Measurements from ENCODE around the gene LDB3.

LDB3 gene

GRCh38 chr10:86665218-86665607 is 3.1 kb upstream of the LDB3 start:
- no peak for DNase-seq

DNA sequence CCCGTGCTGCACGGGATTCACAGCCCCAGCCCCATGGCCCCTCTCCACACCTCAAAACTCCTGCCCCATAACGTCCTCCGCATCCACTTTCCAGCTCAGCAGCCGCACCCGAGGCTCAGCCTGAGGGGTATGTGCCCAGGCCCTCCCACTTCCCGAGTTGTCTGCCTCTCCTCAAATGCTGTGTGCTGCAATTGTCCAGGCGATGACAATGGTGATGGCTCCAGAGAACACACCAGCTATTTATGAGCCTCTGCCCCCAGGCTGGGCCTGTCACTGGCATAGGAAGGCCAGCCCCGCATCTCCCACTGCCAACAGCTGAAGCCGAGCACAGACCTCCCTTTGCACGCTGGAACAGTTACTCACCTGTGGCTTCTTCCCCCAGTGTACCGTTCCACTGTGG is 2.4 kb upstream of the LDB3 start:
- no peak for DNase-seq

- DNase-seq, result no peak
These were observed 1.8 kb upstream of the LDB3 start for GRCh38 chr10:86666538-86666937.

DNA sequence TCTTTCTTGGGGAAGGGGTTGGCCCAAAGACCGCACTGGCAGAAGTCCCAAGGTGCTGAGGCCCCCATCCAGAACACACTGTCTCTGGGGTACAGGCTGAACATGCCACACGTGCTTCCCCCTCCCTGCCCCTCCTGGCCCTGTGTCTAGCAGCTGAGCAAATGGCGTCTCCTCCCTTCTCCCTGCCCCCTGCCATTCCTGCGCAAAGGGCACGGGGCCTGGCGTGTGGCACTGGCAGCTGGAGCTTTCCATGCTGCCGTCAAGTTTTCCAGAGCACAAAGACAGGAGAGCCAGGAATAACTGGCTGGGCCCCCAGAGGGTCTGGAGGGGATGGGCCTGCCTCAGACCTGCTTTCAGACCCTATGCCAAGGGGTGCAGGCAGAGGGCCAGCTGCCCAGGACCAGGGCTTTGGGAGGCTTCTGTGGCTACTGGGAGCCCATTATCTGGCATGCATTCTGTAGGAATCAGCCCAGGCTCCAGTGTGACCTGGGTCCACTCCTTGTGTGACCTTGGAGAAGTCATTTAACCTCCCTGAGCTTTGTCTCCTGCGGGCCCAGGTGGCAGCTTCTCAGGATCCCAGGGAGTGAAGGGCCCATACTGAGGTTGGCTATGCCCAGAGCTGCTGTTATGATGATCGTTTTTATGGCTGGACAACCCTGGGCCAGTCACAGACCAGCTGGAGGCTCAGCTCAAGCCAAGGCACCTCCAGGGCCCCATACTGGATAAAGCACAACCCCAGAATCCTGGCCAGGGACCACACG is 710 bp upstream of the LDB3 start:
- DNase-seq, result no peak

DNA sequence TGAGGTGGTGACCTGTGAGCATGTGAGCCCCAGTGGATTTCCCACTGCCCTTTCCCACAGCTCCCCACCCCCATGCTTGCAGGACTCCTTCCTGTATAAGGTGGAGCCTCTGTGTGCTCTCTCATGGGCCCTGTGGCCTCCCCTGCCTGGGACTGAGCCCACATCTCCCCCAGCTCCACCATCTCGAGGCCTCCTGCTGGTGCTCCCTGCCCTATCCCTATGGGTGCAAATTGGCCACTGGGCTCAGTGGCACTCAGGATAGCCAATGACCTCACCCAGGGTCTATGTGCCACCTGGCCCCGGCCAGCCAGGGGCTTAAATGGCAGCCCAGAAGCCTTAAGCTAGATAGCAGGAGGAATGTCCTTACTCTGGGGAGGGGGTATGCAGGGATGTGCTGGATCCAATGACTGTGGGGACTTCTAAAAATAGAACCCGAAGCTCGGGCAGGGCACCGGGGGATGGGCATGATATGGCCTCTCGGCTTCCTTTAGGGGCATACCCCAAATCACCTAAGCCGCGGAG is 2.0 kb downstream of the LDB3 start:
- DNase-seq, result no peak

DNA sequence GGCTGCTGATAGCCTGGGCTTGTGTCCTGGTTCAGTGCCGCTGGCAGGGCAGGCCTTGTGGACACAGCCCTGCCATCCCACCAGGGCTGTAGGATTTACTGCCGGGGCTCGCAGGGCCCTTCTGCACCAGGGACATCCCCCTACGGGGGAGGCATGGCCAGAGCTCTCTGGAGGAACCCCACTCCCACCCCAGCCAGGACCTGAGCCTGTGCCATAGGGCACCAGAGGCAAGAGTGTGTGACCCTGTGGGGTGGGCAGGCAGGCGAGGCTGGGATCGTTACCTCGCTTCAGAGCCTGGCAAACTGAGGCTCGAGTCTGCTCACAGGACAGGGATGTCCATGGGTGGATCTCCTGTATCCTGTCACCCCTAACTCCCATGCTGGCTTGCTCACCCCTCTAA is 2.6 kb downstream of the LDB3 start:
- DNase-seq, result no peak

GRCh38 chr10:86671419-86671818 is 3.1 kb downstream of the LDB3 start:
- DNase-seq, result no peak

DNA sequence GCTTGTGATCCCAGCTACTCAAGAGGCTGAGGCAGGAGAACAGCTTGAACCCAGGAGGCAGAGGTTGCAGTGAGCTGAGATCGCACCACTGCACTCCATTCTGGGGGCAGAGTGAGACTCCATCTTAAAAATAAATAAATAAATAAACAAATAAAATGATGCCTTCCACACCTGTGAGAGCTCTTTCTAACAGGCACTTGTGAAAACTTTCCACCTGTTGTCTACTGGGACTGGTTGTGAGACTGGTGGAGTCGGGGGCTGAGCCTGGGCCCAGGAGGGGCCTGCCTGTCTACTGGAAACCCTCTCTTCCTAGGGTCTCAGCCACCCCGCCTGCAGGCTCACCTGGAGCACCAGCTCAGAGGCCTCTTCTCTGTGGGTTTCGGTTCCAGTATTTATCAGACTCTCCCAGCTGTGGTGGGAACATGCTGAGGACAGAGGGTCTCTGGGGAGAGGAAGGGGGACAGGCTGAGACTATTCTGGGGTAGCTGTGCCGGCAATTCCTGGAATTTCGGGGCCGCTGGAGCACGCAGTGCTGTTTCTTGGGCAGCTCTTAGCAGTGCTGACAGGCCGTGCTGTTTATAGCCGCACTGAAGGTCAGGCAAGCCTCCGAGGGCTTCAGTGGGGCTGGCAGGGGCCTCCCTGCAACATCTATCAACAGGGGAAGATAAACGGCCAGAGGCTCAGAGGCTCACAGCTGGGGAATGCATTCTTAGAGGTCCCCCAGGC is 3.8 kb downstream of the LDB3 start:
- DNase-seq, result no peak

GRCh38 chr10:86673216-86673826 is 5.0 kb downstream of the LDB3 start:
- no peak for DNase-seq

- no peak for DNase-seq
These were observed 5.7 kb downstream of the LDB3 start for GRCh38 chr10:86673827-86674581.

DNA sequence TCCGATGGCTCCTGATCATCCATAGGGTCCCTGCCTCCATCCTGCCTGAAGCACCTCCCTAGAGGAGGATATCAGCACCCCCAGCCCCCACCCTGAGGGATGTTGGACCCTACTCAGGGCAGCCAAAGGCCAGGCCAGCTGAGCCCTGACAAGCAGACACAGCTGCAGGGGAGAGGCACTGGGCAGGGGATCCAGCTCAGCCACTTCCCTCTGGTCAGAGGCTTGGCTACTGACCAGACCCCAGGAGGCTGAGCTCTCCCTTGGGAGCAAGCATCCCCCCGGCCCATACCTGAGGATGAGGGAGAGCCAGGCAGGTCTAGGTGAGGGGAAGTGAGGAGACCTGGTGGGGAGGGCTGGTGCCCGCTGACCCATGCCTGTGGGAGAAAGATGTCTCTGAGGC is 6.6 kb downstream of the LDB3 start:
- no peak for DNase-seq

GRCh38 chr10:86677374-86677773 is 9.1 kb downstream of the LDB3 start:
- DNase-seq, result no peak

- DNase-seq, result no peak
These were observed 10.9 kb downstream of the LDB3 start for GRCh38 chr10:86678999-86679792.

- DNase-seq, result no peak
These were observed 12.7 kb downstream of the LDB3 start for GRCh38 chr10:86681047-86681446.

GRCh38 chr10:86681722-86682386 is 13.5 kb downstream of the LDB3 start:
- DNase-seq, result no peak

DNA sequence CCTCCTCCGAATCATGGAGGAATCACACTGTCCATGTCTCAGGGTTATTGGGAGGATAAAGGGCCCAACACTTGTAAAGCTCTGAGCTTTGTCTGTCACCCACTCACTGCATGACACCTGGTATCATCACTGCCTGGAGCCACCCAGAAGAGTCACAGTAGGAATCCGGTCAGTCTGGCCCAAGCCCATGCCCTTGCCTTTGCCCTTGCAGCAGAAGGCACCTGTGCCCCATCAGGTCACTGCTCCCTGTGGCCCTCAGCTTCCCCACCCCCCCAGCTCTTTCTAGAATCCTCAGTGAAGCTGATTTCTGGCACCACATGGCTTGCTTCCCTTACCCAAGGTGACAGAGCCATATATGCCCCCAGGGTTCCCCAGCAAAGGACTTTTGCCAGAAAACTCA is 14.4 kb downstream of the LDB3 start:
- no peak for DNase-seq

DNA sequence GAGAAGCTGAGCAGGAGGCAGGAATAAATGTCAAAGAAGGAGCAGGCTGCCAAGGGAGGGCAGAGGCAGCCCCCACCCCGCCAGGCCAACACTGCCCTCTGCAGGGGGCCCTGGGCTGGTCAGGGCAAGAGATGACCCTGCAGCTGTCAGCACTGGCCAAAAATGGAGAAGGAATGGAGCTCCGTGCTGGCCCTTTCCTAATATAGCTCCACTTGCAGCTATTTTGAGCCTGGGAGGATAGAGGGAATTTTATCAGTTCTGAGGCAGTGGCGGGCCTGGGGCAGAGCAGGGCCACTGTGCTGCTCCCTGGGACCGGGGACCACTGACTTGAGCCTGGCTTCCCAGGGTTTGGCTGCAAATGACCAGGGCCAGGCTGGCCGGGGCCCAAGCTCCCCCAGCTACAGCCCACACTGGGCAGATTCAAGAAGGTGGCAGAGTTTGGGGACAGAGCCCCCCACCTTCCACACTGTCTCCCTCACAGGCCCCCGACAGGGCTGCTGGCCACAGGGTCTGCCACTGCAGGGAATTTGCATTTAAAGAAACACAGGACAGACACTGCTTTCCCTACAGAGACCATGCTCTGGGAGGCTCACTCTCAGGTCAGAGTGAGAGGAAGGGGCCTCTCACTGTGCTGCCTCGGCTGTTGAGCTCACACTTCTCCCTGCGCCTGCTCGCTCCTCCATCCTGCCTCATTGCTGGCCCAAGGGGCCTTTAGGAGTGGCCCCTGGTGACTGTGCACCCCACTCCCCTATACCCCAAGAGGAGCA is 16.2 kb downstream of the LDB3 start:
- DNase-seq, result no peak

DNA sequence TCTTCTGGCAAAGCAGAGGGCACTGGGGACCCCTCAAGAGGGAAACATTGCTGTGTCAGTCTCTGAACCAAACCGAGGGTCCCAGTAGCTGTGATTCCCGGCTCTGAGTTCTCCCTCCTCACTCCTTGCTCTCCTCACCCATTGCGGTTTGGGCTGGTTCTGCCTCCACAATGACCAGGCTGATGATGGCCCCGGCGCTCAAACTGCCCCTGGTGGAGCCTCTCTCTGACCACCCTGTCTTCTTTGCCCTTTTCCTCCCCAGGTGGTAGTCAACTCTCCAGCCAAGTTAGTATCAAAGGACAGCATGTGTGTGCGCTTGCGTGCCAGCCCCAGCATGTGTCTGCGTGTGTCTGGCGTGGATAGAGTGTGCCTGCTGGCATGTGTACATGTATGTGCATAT is 17.1 kb downstream of the LDB3 start:
- no peak for DNase-seq

GRCh38 chr10:86685893-86686632 is 17.8 kb downstream of the LDB3 start:
- no peak for DNase-seq

DNA sequence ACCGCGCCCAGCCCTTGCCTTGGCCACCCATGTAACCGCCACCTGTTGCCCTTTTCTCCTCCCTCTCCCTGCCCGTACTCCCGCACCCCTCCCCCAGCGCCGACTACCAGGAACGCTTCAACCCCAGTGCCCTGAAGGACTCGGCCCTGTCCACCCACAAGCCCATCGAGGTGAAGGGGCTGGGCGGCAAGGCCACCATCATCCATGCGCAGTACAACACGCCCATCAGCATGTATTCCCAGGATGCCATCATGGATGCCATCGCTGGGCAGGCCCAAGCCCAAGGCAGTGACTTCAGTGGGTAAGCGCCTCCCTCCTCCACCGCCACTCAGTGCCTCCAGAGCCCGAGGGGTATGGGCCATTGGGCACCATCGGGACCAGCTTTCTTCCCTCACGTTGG is 18.7 kb downstream of the LDB3 start:
- no peak for DNase-seq

All from CD4-positive, alpha-beta T cell treated with Interleukin-4 for 4 hours (primary cell).